ENCODE results near the gene ZAR1L. TPM values are rescaled to one million over a fixed set of nuclear protein-coding genes. Genes with fewer than 3 reads are reported as not detected.
A peak's percentile ranks its signal among the peaks of the same experiment; 100 is the strongest.

Gene ZAR1L
- total and polyA plus RNA-seq, 11 donors: not detected

DNA sequence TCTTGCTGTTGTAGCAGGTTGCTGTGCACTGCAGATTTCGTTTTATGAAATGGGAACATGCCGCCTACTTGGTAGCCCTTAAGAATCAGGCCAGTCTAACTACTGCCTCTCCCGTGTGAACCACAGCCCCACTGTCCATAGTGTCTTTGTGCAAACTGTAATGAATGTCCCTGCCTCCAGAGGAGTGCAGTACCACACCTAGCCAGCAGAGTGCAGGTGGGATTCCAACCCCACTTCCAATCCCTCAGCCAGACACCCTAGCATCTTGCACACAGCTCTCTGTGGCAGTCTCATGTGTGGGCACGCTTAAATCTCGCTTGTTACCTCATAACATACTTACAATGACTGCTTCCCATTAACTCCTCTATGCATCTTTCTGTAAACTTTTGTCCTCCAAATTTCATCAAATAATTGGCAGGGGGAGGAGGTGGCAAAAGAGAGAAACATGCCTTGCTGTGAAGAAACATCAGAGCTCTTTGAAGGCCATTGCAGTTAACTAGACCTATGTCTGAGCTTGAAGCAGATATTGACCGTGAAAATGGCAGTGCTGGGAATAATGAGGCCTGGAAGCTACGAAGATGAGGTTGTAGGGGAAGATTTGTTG is 47.2 kb downstream of the ZAR1L start:
- ATAC-seq (no peak), DNase-seq (no peak)
- Histone ChIP-seq H3K4me3 (no peak overlapping the region), H3K27me3 (no peaks in the 10 kb centered on the region), H3K27ac (no peak overlapping the region), H3K9me3 (no peaks in the 10 kb centered on the region), H3K36me3 (peaks cover 0 to 97% (median 54%) of the 10 kb centered on the region in 9 donors), H3K4me1 (peaks cover 4 to 46% (median 26%) of the 10 kb centered on the region in 12 donors)
- intact Hi-C loops (cut with DNase I): no loop called here
- WGBS, 4 donors: 87 to 92% (median 90%) methylated on average over 7 of the region's 7 CpGs
- TF ChIP-seq, protein P1, sequence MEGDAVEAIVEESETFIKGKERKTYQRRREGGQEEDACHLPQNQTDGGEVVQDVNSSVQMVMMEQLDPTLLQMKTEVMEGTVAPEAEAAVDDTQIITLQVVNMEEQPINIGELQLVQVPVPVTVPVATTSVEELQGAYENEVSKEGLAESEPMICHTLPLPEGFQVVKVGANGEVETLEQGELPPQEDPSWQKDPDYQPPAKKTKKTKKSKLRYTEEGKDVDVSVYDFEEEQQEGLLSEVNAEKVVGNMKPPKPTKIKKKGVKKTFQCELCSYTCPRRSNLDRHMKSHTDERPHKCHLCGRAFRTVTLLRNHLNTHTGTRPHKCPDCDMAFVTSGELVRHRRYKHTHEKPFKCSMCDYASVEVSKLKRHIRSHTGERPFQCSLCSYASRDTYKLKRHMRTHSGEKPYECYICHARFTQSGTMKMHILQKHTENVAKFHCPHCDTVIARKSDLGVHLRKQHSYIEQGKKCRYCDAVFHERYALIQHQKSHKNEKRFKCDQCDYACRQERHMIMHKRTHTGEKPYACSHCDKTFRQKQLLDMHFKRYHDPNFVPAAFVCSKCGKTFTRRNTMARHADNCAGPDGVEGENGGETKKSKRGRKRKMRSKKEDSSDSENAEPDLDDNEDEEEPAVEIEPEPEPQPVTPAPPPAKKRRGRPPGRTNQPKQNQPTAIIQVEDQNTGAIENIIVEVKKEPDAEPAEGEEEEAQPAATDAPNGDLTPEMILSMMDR (IDR thresholded peaks at IDR 0.05): peak; percentile 11 to 64 (median 44)
- TF ChIP-seq POLR2A (IDR thresholded peaks at IDR 0.05): no peak

GRCh38 chr13:32266130-32266529 is 49.0 kb downstream of the ZAR1L start:
- DNase-seq (no peak), ATAC-seq (no peak)
- no peaks in the 10 kb centered on the region for H3K27me3 ChIP-seq
- peaks cover 9 to 63% (median 43%) of the 10 kb centered on the region in 12 donors for H3K4me1 ChIP-seq
- no peak overlapping the region for H3K4me3 ChIP-seq
- no peaks in the 10 kb centered on the region for H3K9me3 ChIP-seq
- TF ChIP-seq, protein P1 (IDR thresholded peaks at IDR 0.05): no peak
- TF ChIP-seq POLR2A (IDR thresholded peaks at IDR 0.05): no peak
- peak overlapping the region in 10 of 12 donors; percentile 5 to 82 (median 76) for H3K27ac ChIP-seq
- intact Hi-C loops (cut with DNase I): no loop called here
- WGBS, 4 donors: 64 to 88% (median 77%) methylated on average over 1 of the region's 1 CpG
- peaks cover 0 to 90% (median 61%) of the 10 kb centered on the region in 9 donors for H3K36me3 ChIP-seq

DNA sequence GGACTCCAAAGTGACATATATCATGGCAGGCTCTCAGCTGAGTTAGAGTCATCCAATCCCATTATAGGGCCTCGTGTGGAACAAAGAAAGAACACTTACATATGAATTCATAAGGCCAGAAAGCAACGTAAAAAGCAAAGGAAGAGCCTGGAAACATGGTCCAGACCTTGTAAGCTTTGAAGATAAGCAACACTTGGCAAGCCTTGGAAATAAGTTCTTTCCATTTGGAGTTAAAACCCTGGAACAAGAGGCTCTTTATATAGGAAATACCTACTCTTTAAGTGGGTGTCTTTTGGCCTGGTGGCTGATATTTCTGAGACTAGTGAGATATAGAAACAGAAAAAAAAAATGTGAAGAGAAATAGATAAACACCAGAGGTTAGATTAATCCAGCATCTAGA is 49.4 kb downstream of the ZAR1L start:
- ATAC-seq: no peak
- DNase-seq: no peak
- no peaks in the 10 kb centered on the region for H3K27me3 ChIP-seq
- H3K4me1 ChIP-seq: peaks cover 9 to 67% (median 47%) of the 10 kb centered on the region in 12 donors
- H3K27ac ChIP-seq: peak overlapping the region; percentile 6 to 84 (median 76)
- no peaks in the 10 kb centered on the region for H3K9me3 ChIP-seq
- peaks cover 0 to 86% (median 58%) of the 10 kb centered on the region in 9 donors for H3K36me3 ChIP-seq
- TF ChIP-seq POLR2A (IDR thresholded peaks at IDR 0.05): no peak
- TF ChIP-seq, protein P1 (IDR thresholded peaks at IDR 0.05): no peak
- H3K4me3 ChIP-seq: no peak overlapping the region
- intact Hi-C loops (cut with DNase I): no loop called here
- 5 to 26% (median 17%) methylated on average over 2 of the region's 2 CpGs for WGBS, 4 donors

DNA sequence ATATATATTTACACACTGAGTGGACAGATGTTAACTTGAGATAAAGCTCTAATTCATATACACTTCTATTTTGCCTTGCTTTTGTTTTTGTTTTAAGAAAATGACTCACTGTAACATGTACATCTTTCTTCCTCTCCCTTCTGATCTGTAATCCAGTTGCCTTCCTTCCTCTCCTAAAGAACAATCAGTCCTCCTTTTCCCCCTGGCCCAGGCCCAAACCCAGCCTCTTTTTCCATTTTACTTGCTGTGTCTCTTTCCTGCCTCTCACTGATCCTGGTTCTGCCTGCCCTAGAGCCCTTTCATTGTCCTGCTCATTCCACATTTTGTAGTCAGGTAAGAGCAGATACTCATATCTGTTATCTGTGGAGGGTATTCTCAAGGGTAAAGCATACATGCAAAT is 50.8 kb downstream of the ZAR1L start:
- no peak for TF ChIP-seq POLR2A (IDR thresholded peaks at IDR 0.05)
- TF ChIP-seq, protein P1 (IDR thresholded peaks at IDR 0.05): no peak
- Histone ChIP-seq H3K9me3 (no peaks in the 10 kb centered on the region), H3K4me1 (peaks cover 9 to 78% (median 53%) of the 10 kb centered on the region in 12 donors), H3K27me3 (no peaks in the 10 kb centered on the region), H3K36me3 (peaks cover 0 to 76% (median 52%) of the 10 kb centered on the region in 9 donors), H3K4me3 (no peak overlapping the region), H3K27ac (peak overlapping the region; percentile 56 to 84 (median 76))
- intact Hi-C loops (cut with DNase I): loop anchor here in 1 of 10 donors (5.0 kb wide), 1 partner anchor 38 kb away; no protein-coding TSS in a partner anchor
- peak; percentile 76 to 89 (median 87) for DNase-seq
- ATAC-seq: peak; percentile 63 to 79 (median 72)
